Liver (tissue), 9 donors: Measurements from ENCODE around the gene TMEM140. TPM values are rescaled to one million over a fixed set of nuclear protein-coding genes. Genes with fewer than 3 reads are reported as not detected.

Source experiments
- DNase-seq: peaks from one replicate; pipeline ENCODE4 v3.0.0-alpha.2; 2017; ENCODE audit warnings: low spot score
- H3K27ac ChIP-seq, 2 donors: one replicate each; pipeline ENCODE4 v1.7.0; 2013; ENCODE audit warnings: inconsistent platforms in 2 of 2, low read length in 2 of 2, control low read depth in 1 of 2, low read depth in 1 of 2, mild to moderate bottlenecking in 1 of 2
- H3K27me3 ChIP-seq, 4 donors: one replicate each; pipeline versions ENCODE4 v1.6.1 to v1.7.0; 2013; ENCODE audit warnings: low read length in 3 of 4, inconsistent platforms in 1 of 4, mild to moderate bottlenecking in 1 of 4, moderate library complexity in 1 of 4; ENCODE audit not compliant: control insufficient read depth in 4 of 4, insufficient read depth in 4 of 4
- H3K36me3 ChIP-seq, 4 donors: one replicate each; pipeline versions ENCODE4 v1.6.1 to v1.7.0; 2013; ENCODE audit warnings: low read length in 3 of 4, mild to moderate bottlenecking in 3 of 4, low read depth in 1 of 4, moderate library complexity in 1 of 4; ENCODE audit not compliant: control insufficient read depth in 4 of 4, insufficient read depth in 3 of 4
- H3K4me1 ChIP-seq, 4 donors: one replicate each; pipeline versions ENCODE4 v1.6.1 to v1.7.0; 2013; ENCODE audit warnings: low read length in 3 of 4, mild to moderate bottlenecking in 3 of 4, moderate library complexity in 1 of 4; ENCODE audit not compliant: control insufficient read depth in 4 of 4, insufficient read depth in 4 of 4
- H3K4me3 ChIP-seq, 3 donors: one replicate each; pipeline versions ENCODE4 v1.6.1 to v1.7.0; 2013; ENCODE audit warnings: low read length in 3 of 3, control low read depth in 1 of 3, low read depth in 1 of 3, mild to moderate bottlenecking in 1 of 3
- H3K9ac ChIP-seq, 2 donors: one replicate each; pipeline ENCODE4 v1.7.0; 2013; ENCODE audit warnings: low read length in 2 of 2, mild to moderate bottlenecking in 2 of 2, moderate library complexity in 2 of 2, control low read depth in 1 of 2, low read depth in 1 of 2
- H3K9me3 ChIP-seq, 4 donors: one replicate each; pipeline versions ENCODE4 v1.6.1 to v1.7.0; 2013; ENCODE audit warnings: low read length in 3 of 4; ENCODE audit not compliant: control insufficient read depth in 4 of 4
- CTCF ChIP-seq: fragments of 150-350 bp; IDR thresholded peaks from 2 replicates; pipeline ENCODE4 v1.5.1; 2017; ENCODE audit warnings: improper control_type of control experiment, low read depth, low read length; ENCODE audit not compliant: missing input control
- FOXA1 ChIP-seq: IDR thresholded peaks from 2 replicates; pipeline ENCODE4 v1.6.1; 2016; ENCODE audit warnings: antibody characterized with exemption
- FOXA2 ChIP-seq: IDR thresholded peaks from 2 replicates; pipeline ENCODE4 v1.6.1; 2016; ENCODE audit warnings: antibody characterized with exemption
- GABPA ChIP-seq, 2 donors: IDR thresholded peaks in 1 of 2; conservative IDR thresholded peaks in 1 of 2; 2 replicates each; pipeline ENCODE4 v1.6.1; 2016; ENCODE audit warnings: antibody characterized with exemption in 2 of 2, mild to moderate bottlenecking in 1 of 2, moderate library complexity in 1 of 2
- HNF4G ChIP-seq: IDR thresholded peaks from 2 replicates; pipeline ENCODE4 v1.6.1; 2016; ENCODE audit warnings: antibody characterized with exemption
- JUND ChIP-seq, 2 donors: IDR thresholded peaks; 2 replicates each; pipeline ENCODE4 v1.6.1; 2016; ENCODE audit warnings: antibody characterized with exemption in 2 of 2
- MAX ChIP-seq: IDR thresholded peaks from 2 replicates; pipeline ENCODE4 v1.6.1; 2016; ENCODE audit warnings: antibody characterized with exemption
- NR2F2 ChIP-seq: IDR thresholded peaks from 2 replicates; pipeline ENCODE4 v1.6.1; 2016; ENCODE audit warnings: antibody characterized with exemption
- RAD21 ChIP-seq, 2 donors: IDR thresholded peaks; 2 replicates each; pipeline ENCODE4 v1.6.1; 2016; ENCODE audit warnings: antibody characterized with exemption in 2 of 2, mild to moderate bottlenecking in 2 of 2
- RXRA ChIP-seq, 2 donors: IDR thresholded peaks; 2 replicates each; pipeline ENCODE4 v1.6.1; 2017 to 2018; ENCODE audit warnings: antibody characterized with exemption in 2 of 2, mild to moderate bottlenecking in 1 of 2
- SP1 ChIP-seq: IDR thresholded peaks from 2 replicates; pipeline ENCODE4 v1.6.1; 2018; ENCODE audit warnings: antibody characterized with exemption, mild to moderate bottlenecking
- TAF1 ChIP-seq: conservative IDR thresholded peaks from 2 replicates; pipeline ENCODE4 v1.6.1; 2016; ENCODE audit warnings: antibody characterized with exemption, mild to moderate bottlenecking
- ZBTB33 ChIP-seq: IDR thresholded peaks from 2 replicates; pipeline ENCODE4 v1.6.1; 2016; ENCODE audit warnings: antibody characterized with exemption
- WGBS: extraction: QIAGEN DNeasy Blood & Tissue Kit; methylation state at CpG from one replicate; pipeline ENCODE4 v1.1.7; 2013; 5-methylcytosine and 5-hydroxymethylcytosine counted together
- polyA plus RNA-seq, 2 donors: library from polyadenylated mRNA; stranded (reverse) in 1 of 2; unstranded in 1 of 2; fragments of 200-250 nt in 1 of 2; fragments of >200 nt in 1 of 2; fragmentation: Nextera tagmentation in 1 of 2; extraction: Ambion mirVana in 1 of 2; gene quantifications; one replicate each; pipeline versions ENCODE4 v1.2.1 to v1.2.3, GENCODE V29; 2013 to 2015
- total RNA-seq, 2 donors: library from RNA; depleted of rRNA; stranded (reverse); fragments of >200 nt; gene quantifications; one replicate each; pipeline ENCODE4 v1.2.3, GENCODE V29; 2014
- TF ChIP-seq, protein P1 (sequence below): IDR thresholded peaks from 2 replicates; pipeline ENCODE4 v1.6.1; 2016; ENCODE audit warnings: antibody characterized with exemption, mild to moderate bottlenecking
- TF ChIP-seq, protein P2 (sequence below): IDR thresholded peaks from 2 replicates; pipeline ENCODE4 v1.6.1; 2016; ENCODE audit warnings: antibody characterized with exemption
- donor health status: healthy.
- donor health status: healthy.
- donor health status: healthy.
- donor health status: healthy.
- donor health status: healthy.

Gene TMEM140
- total and polyA plus RNA-seq, 4 donors: 22.3 to 34.3 (median 25.9) TPM

- Histone ChIP-seq H3K27me3 (no peaks in the 10 kb centered on the region), H3K9ac (no peak overlapping the region), H3K4me3 (no peak overlapping the region), H3K27ac (no peak overlapping the region), H3K4me1 (peaks cover 0 to 26% (median 19%) of the 10 kb centered on the region in 4 donors), H3K9me3 (no peaks in the 10 kb centered on the region), H3K36me3 (peaks cover 0 to 7% (median 5%) of the 10 kb centered on the region in 4 donors)
- WGBS: 88% methylated on average over 7 of the region's 7 CpGs
- DNase-seq: no peak
- TF ChIP-seq MAX (no peak), NR2F2 (no peak), CTCF (no peak)
- TF ChIP-seq, protein P1, sequence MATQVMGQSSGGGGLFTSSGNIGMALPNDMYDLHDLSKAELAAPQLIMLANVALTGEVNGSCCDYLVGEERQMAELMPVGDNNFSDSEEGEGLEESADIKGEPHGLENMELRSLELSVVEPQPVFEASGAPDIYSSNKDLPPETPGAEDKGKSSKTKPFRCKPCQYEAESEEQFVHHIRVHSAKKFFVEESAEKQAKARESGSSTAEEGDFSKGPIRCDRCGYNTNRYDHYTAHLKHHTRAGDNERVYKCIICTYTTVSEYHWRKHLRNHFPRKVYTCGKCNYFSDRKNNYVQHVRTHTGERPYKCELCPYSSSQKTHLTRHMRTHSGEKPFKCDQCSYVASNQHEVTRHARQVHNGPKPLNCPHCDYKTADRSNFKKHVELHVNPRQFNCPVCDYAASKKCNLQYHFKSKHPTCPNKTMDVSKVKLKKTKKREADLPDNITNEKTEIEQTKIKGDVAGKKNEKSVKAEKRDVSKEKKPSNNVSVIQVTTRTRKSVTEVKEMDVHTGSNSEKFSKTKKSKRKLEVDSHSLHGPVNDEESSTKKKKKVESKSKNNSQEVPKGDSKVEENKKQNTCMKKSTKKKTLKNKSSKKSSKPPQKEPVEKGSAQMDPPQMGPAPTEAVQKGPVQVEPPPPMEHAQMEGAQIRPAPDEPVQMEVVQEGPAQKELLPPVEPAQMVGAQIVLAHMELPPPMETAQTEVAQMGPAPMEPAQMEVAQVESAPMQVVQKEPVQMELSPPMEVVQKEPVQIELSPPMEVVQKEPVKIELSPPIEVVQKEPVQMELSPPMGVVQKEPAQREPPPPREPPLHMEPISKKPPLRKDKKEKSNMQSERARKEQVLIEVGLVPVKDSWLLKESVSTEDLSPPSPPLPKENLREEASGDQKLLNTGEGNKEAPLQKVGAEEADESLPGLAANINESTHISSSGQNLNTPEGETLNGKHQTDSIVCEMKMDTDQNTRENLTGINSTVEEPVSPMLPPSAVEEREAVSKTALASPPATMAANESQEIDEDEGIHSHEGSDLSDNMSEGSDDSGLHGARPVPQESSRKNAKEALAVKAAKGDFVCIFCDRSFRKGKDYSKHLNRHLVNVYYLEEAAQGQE: no peak
Observed at GRCh38 chr7:135209225-135209834, 61.5 kb downstream of the TMEM140 start.

- Histone ChIP-seq H3K4me1 (peaks cover 0 to 33% (median 24%) of the 10 kb centered on the region in 4 donors), H3K27ac (peak overlapping the region; percentile 86 to 94), H3K36me3 (peaks cover 0 to 1% (median 0%) of the 10 kb centered on the region in 4 donors), H3K27me3 (no peaks in the 10 kb centered on the region), H3K4me3 (peak overlapping the region; percentile 68 to 85 (median 84)), H3K9me3 (no peaks in the 10 kb centered on the region), H3K9ac (peak overlapping the region; percentile 3 to 46)
- TF ChIP-seq GABPA (IDR thresholded peaks at IDR 0.05 in 1 of 2, conservative IDR thresholded peaks at IDR 0.05 in 1 of 2): no peak
- no peak for TF ChIP-seq CTCF
- TF ChIP-seq FOXA2: no peak
- no peak for TF ChIP-seq MAX
- TF ChIP-seq HNF4G: no peak
- TF ChIP-seq, protein P1: no peak
- TF ChIP-seq RAD21 (IDR thresholded peaks at IDR 0.05): no peak
- TF ChIP-seq FOXA1: no peak
- no peak for TF ChIP-seq ZBTB33
- no peak for TF ChIP-seq RXRA (IDR thresholded peaks at IDR 0.05)
- no peak for TF ChIP-seq SP1
- TF ChIP-seq TAF1: no peak
- TF ChIP-seq, protein P2, sequence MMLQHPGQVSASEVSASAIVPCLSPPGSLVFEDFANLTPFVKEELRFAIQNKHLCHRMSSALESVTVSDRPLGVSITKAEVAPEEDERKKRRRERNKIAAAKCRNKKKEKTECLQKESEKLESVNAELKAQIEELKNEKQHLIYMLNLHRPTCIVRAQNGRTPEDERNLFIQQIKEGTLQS: no peak
- no peak for TF ChIP-seq NR2F2
- no peak for TF ChIP-seq JUND (IDR thresholded peaks at IDR 0.05)
- under 1% methylated on average over 13 of the region's 13 CpGs for WGBS
- no peak for DNase-seq
Observed at GRCh38 chr7:135210888-135211178, 63.0 kb downstream of the TMEM140 start.
